ENCODE measurements around the gene ROS1. TPM values are rescaled to one million over a fixed set of nuclear protein-coding genes. Genes with fewer than 3 reads are reported as not detected.
A peak's percentile ranks its signal among the peaks of the same experiment; 100 is the strongest.
"Not testable (repeated sequence)": the region's sequence is repeated elsewhere in the genome, so short reads cannot be mapped to it uniquely, and the experiment has no call there.

The ROS1 gene
- total RNA-seq = under 1 TPM in 3 of 8 experiments, not detected in 5; under 0.01 to 0.10 (median 0.09) TPM

- ATAC-seq (replicated peaks in 6 of 8) = no peak
- Histone ChIP-seq H3K27ac (no peak within 1 kb of the TSS), H3K4me3 (no peak within 1 kb of the TSS), H3K4me1 (replicated peaks in 1 of 2) (no peaks in the 10 kb centered on the region)
- WGBS, 10 experiments = 15 to 87% (median 64%) methylated on average over 3 to 6 of the region's 6 CpGs
- in situ Hi-C loops (cut with MboI; ENCODE audit: low pct_unique_long_range_greater_than_20kb in 2 of 9, low sequenced_read_pairs in 9 of 9, unreplicated experiment in 9 of 9) = loop anchor here in 2 of 9 experiments (25.0 kb wide), 2 partner anchors 137 to 387 kb away; no protein-coding TSS in a partner anchor
Observed at GRCh38 chr6:117425431-117426153, at the start of gene ROS1. Gene ROS1, minus strand, starts transcription at chr6:117425942. Its CDS starts 286 bp downstream, at chr6:117425656.

DNA sequence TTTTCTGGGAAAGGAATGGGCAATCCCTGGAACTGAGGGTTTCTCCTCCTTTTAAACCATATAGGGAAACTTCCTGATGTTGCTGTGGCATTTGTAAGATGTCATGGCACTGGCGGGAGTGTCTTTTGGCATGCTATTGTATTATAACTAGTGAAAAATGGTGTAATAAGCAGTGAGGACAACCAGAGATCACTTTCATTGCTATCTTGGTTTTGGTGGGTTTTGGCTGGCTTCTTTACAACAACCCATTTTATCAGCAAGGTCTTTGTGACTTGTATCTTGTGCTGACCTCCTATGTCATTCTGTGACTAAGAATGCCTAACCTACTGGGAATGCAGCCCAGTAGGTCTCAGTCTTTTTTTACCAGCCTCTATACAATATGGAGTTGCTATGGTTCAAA lies 47.7 kb upstream of the ROS1 start:
- no peak overlapping the region for H3K27ac ChIP-seq
- no peak for ATAC-seq (replicated peaks in 6 of 8)
- no peak overlapping the region for H3K4me3 ChIP-seq
- 0 to 100% (median 100%) methylated on average over 1 of the region's 1 CpG; no CpG with 5 or more reads in 7 of the 10 experiments for WGBS, 10 experiments
- in situ Hi-C loops (cut with MboI; ENCODE audit: low pct_unique_long_range_greater_than_20kb in 2 of 9, low sequenced_read_pairs in 9 of 9, unreplicated experiment in 9 of 9) = loop anchor here in 1 of 9 experiments (25.0 kb wide), 1 partner anchor 89 kb away; no protein-coding TSS in a partner anchor
- H3K4me1 ChIP-seq (replicated peaks in 1 of 2) = no peaks in the 10 kb centered on the region

DNA sequence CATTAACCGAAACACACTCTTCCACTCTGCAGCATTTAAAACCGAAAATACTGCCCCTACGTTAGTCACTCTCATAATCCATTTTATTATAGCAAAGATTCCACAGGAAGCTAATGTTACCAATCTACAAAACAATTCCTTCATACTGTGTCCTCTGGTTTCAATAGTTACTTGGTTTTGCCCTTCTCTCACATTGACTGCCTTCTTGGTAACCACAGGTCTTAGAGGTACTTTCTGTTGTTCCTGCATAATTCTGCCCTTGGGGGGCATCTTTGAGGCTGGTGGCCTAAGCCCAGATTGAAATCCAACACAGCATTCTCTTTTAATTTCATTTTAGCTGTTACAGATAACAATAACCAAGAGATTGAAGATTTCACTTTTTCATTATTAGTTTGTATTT lies 46.9 kb upstream of the ROS1 start:
- Histone ChIP-seq H3K4me1 (replicated peaks in 1 of 2) (no peaks in the 10 kb centered on the region), H3K27ac (no peak overlapping the region), H3K4me3 (no peak overlapping the region)
- WGBS, 10 experiments = 78 to 94% (median 87%) methylated on average over 1 to 3 of the region's 3 CpGs; no CpG with 5 or more reads in 2 of the 10 experiments
- ATAC-seq (replicated peaks in 6 of 8) = no peak
- in situ Hi-C loops (cut with MboI; ENCODE audit: low pct_unique_long_range_greater_than_20kb in 2 of 9, low sequenced_read_pairs in 9 of 9, unreplicated experiment in 9 of 9) = loop anchor here in 1 of 9 experiments (25.0 kb wide), 1 partner anchor 90 kb away; no protein-coding TSS in a partner anchor

DNA sequence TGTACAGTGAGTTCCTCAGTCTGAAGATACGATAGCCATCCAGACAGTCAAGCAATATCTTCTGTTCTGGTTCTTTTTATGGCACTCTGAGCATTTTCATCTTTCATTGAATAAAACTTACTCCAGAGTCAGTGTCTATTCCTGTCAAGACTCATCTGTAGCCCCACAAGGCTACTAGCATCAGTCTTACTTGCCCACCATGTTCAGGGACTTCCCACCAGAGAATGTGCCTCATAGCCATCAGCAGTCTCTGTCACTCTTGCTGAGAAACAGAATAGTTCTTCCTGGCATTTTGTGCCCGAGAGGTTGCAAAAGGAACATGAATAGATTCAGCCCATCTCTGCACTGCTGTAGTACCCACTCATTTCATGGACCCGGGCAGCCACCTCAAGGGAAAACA lies 44.0 kb upstream of the ROS1 start:
- H3K4me3 ChIP-seq = no peak overlapping the region
- no peaks in the 10 kb centered on the region for H3K4me1 ChIP-seq (replicated peaks in 1 of 2)
- WGBS, 10 experiments = 75 to 100% (median 91%) methylated on average over 1 to 3 of the region's 3 CpGs; no CpG with 5 or more reads in 4 of the 10 experiments
- no peak overlapping the region for H3K27ac ChIP-seq
- no peak for ATAC-seq (replicated peaks in 6 of 8)
- in situ Hi-C loops (cut with MboI; ENCODE audit: low pct_unique_long_range_greater_than_20kb in 2 of 9, low sequenced_read_pairs in 9 of 9, unreplicated experiment in 9 of 9) = loop anchor here in 1 of 9 experiments (25.0 kb wide), 1 partner anchor 93 kb away; no protein-coding TSS in a partner anchor

- WGBS, 10 experiments = 30 to 83% (median 69%) methylated on average over 1 to 4 of the region's 4 CpGs; no CpG with 5 or more reads in 1 of the 10 experiments
- in situ Hi-C loops (cut with MboI; ENCODE audit: low pct_unique_long_range_greater_than_20kb in 2 of 9, low sequenced_read_pairs in 9 of 9, unreplicated experiment in 9 of 9) = loop anchor here in 1 of 9 experiments (25.0 kb wide), 1 partner anchor 93 kb away; no protein-coding TSS in a partner anchor
- Histone ChIP-seq H3K4me1 (replicated peaks in 1 of 2) (no peaks in the 10 kb centered on the region), H3K27ac (no peak overlapping the region), H3K4me3 (no peak overlapping the region)
- ATAC-seq (replicated peaks in 6 of 8) = no peak
Observed at GRCh38 chr6:117469356-117469755, 43.6 kb upstream of the ROS1 start.

- in situ Hi-C loops (cut with MboI; ENCODE audit: low pct_unique_long_range_greater_than_20kb in 2 of 9, low sequenced_read_pairs in 9 of 9, unreplicated experiment in 9 of 9) = loop anchor here in 1 of 9 experiments (25.0 kb wide), 1 partner anchor 94 kb away; no protein-coding TSS in a partner anchor
- 20 to 93% (median 85%) methylated on average over 2 to 4 of the region's 4 CpGs; no CpG with 5 or more reads in 1 of the 10 experiments for WGBS, 10 experiments
Observed at GRCh38 chr6:117468527-117468926, 42.8 kb upstream of the ROS1 start.

DNA sequence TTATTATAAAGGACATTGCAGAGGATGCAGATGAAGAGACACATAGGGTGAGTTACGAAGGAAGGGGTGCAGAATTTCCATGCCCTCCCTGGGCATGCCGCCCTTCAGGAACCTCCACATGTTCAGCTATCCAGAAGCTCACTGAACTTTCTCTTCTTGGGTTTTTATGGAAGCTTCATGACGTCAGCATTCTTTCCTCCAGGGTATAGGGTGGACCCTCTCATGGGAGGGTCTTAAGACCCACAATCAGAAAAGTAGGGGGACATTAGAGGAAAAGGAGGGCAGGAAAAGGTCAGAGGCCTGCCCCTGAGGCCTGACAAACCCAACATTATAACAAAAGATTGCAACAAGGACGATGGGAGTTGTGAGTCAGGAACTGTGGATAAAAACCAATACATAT lies 42.1 kb upstream of the ROS1 start:
- Histone ChIP-seq H3K27ac (no peak overlapping the region), H3K4me3 (no peak overlapping the region), H3K4me1 (replicated peaks in 1 of 2) (no peaks in the 10 kb centered on the region)
- in situ Hi-C loops (cut with MboI; ENCODE audit: low pct_unique_long_range_greater_than_20kb in 2 of 9, low sequenced_read_pairs in 9 of 9, unreplicated experiment in 9 of 9) = loop anchor here in 1 of 9 experiments (25.0 kb wide), 1 partner anchor 94 kb away; no protein-coding TSS in a partner anchor
- 17 to 100% (median 67%) methylated on average over 1 to 4 of the region's 4 CpGs for WGBS, 10 experiments
- ATAC-seq (replicated peaks in 6 of 8) = no peak

More at GRCh38 chr6:117468527-117468926, 42.8 kb upstream of the ROS1 start:
- not testable (repeated sequence) for H3K4me1 ChIP-seq (replicated peaks in 1 of 2); H3K4me3 ChIP-seq; H3K27ac ChIP-seq; ATAC-seq (replicated peaks in 6 of 8)

DNA sequence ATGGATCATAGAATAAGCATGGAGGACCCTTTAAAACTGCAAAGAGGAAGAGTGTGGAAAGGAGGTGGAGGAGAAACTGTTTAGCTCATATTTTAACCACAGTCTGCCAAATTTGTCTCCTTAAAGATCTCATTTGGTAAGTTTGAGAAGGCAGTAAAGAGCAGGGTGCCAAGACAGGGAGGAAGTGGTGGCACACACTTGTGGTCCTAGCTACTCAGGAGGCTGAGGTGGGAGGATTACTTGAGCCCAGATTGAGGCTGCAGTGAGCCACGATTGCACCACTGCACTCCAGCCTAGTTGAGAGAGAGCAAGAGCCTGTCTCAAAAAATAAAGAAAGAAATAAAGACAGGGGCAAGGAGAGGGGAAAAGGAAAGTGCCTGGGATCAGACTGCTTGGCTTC lies 39.9 kb upstream of the ROS1 start:
- in situ Hi-C loops (cut with MboI; ENCODE audit: low pct_unique_long_range_greater_than_20kb in 2 of 9, low sequenced_read_pairs in 9 of 9, unreplicated experiment in 9 of 9) = loop anchor here in 1 of 9 experiments (25.0 kb wide), 1 partner anchor 97 kb away; no protein-coding TSS in a partner anchor
- WGBS, 10 experiments = 0 to 43% (median 27%) methylated on average over 1 of the region's 1 CpG; no CpG with 5 or more reads in 4 of the 10 experiments
- H3K4me3 ChIP-seq = no peak overlapping the region

DNA sequence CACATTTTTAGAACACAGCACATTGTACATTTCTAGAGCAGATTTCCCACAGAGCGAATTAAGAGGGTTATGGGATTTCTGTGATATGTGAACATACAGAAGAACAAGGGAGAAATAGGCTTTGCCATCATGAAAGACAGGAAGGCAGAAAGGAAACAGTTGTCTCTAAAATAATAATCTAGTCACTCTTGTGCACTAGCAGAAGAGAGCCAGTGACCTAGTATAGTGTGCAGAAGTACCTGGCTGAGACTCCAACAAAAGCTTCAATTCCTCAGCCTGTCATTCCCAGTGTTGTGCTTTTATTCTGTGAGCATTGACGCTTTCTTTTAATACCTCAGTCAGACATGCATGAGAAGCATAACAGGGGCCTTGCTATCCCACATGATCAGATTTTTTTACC lies 39.0 kb upstream of the ROS1 start:
- no peak overlapping the region for H3K27ac ChIP-seq
- no peak for ATAC-seq (replicated peaks in 6 of 8)
- in situ Hi-C loops (cut with MboI; ENCODE audit: low pct_unique_long_range_greater_than_20kb in 2 of 9, low sequenced_read_pairs in 9 of 9, unreplicated experiment in 9 of 9) = loop anchor here in 1 of 9 experiments (25.0 kb wide), 1 partner anchor 98 kb away; no protein-coding TSS in a partner anchor
- WGBS, 10 experiments = 33 to 83% (median 75%) methylated on average over 1 to 2 of the region's 2 CpGs; no CpG with 5 or more reads in 1 of the 10 experiments
- H3K4me1 ChIP-seq (replicated peaks in 1 of 2) = no peaks in the 10 kb centered on the region
- no peak overlapping the region for H3K4me3 ChIP-seq

More for the DNA sequence above, 39.9 kb upstream of the ROS1 start:
- ATAC-seq (replicated peaks in 6 of 8) = no peak
- no peak overlapping the region for H3K27ac ChIP-seq
- no peaks in the 10 kb centered on the region for H3K4me1 ChIP-seq (replicated peaks in 1 of 2)

GRCh38 chr6:117463762-117464665 lies 38.3 kb upstream of the ROS1 start:
- WGBS, 10 experiments = 7 to 100% (median 73%) methylated on average over 1 to 4 of the region's 4 CpGs
- in situ Hi-C loops (cut with MboI; ENCODE audit: low pct_unique_long_range_greater_than_20kb in 2 of 9, low sequenced_read_pairs in 9 of 9, unreplicated experiment in 9 of 9) = loop anchor here in 1 of 9 experiments (25.0 kb wide), 1 partner anchor 98 kb away; no protein-coding TSS in a partner anchor
- peak in 3 of 8 experiments; percentile 17 to 90 (median 80) for ATAC-seq (replicated peaks in 6 of 8)
- Histone ChIP-seq H3K27ac (no peak overlapping the region), H3K4me1 (replicated peaks in 1 of 2) (no peaks in the 10 kb centered on the region), H3K4me3 (no peak overlapping the region)

- Histone ChIP-seq H3K4me1 (replicated peaks in 1 of 2) (no peaks in the 10 kb centered on the region), H3K4me3 (no peak overlapping the region), H3K27ac (no peak overlapping the region)
- in situ Hi-C loops (cut with MboI; ENCODE audit: low pct_unique_long_range_greater_than_20kb in 2 of 9, low sequenced_read_pairs in 9 of 9, unreplicated experiment in 9 of 9) = loop anchor here in 1 of 9 experiments (25.0 kb wide), 1 partner anchor 103 kb away; no protein-coding TSS in a partner anchor
- 54 to 100% (median 87%) methylated on average over 1 to 2 of the region's 2 CpGs; no CpG with 5 or more reads in 2 of the 10 experiments for WGBS, 10 experiments
- no peak for ATAC-seq (replicated peaks in 6 of 8)
Observed at GRCh38 chr6:117459204-117459944, 33.6 kb upstream of the ROS1 start.

DNA sequence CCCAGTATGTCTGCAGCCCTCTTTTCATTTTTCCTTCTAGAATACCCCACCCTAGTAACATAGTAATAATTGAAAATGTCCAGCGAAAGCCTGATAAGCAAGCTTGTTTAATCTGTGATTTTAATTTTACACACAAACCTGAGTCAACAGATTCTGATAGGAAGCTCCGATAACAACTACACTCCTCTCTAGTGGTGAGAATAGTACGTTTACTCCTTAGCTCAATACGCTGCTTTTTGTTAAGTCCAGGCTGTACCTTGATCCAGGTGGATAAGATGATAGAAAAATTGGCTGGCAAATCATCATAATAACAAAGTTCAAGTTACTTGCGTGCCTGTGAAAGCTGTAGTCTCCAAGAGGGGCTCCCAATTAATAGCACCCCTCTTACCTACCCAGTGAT lies 31.3 kb upstream of the ROS1 start:
- in situ Hi-C loops (cut with MboI; ENCODE audit: low pct_unique_long_range_greater_than_20kb in 2 of 9, low sequenced_read_pairs in 9 of 9, unreplicated experiment in 9 of 9) = loop anchor here in 1 of 9 experiments (25.0 kb wide), 1 partner anchor 105 kb away; no protein-coding TSS in a partner anchor
- WGBS, 10 experiments = 77 to 100% (median 94%) methylated on average over 2 to 5 of the region's 5 CpGs; no CpG with 5 or more reads in 2 of the 10 experiments
- Histone ChIP-seq H3K4me1 (replicated peaks in 1 of 2) (no peaks in the 10 kb centered on the region), H3K4me3 (no peak overlapping the region), H3K27ac (no peak overlapping the region)
- no peak for ATAC-seq (replicated peaks in 6 of 8)

All from motor neuron (in vitro differentiated cells).